Neuronal stem cell (in vitro differentiated cells): ENCODE measurements around the gene CYP4F11.

Experiments used
- DNase-seq: peaks from one replicate; pipeline ENCODE4 v3.0.0-alpha.2; 2013; ENCODE audit warnings: low spot score
- H2AFZ ChIP-seq: one replicate; pipeline ENCODE4 v1.6.1; 2013; ENCODE audit warnings: mild to moderate bottlenecking, low read length, inconsistent platforms
- H2AK5ac ChIP-seq: 2 replicates; pipeline ENCODE4 v1.6.1; 2013; ENCODE audit warnings: low read depth, mild to moderate bottlenecking, inconsistent platforms, low read length, moderate library complexity, mixed read lengths
- H2BK120ac ChIP-seq: 2 replicates; pipeline ENCODE4 v1.6.1; 2013; ENCODE audit warnings: low read depth, mild to moderate bottlenecking, inconsistent platforms, low read length, moderate library complexity, mixed read lengths
- H2BK12ac ChIP-seq: one replicate; pipeline ENCODE4 v1.6.1; 2013; ENCODE audit warnings: low read length, inconsistent platforms
- H2BK15ac ChIP-seq: 2 replicates; pipeline ENCODE4 v1.6.1; 2013; ENCODE audit warnings: mild to moderate bottlenecking, low read length, inconsistent platforms, mixed read lengths
- H2BK5ac ChIP-seq: one replicate; pipeline ENCODE4 v1.6.1; 2013; ENCODE audit warnings: inconsistent platforms, mild to moderate bottlenecking, low read length, moderate library complexity
- H3K14ac ChIP-seq: one replicate; pipeline ENCODE4 v1.6.1; 2013; ENCODE audit warnings: low read length, inconsistent platforms
- H3K18ac ChIP-seq: 2 replicates; pipeline ENCODE4 v1.6.1; 2013; ENCODE audit warnings: low read length, inconsistent platforms
- H3K23ac ChIP-seq: 2 replicates; pipeline ENCODE4 v1.6.1; 2013; ENCODE audit warnings: low read depth, mild to moderate bottlenecking, mixed read lengths, low read length, inconsistent platforms; ENCODE audit not compliant: poor library complexity
- H3K27ac ChIP-seq: replicated peaks from 3 replicates; pipeline ENCODE4 v1.5.1; 2013; ENCODE audit warnings: low read length, inconsistent platforms
- H3K27me3 ChIP-seq, 3 experiments: 2 replicates each; pipeline ENCODE4 v1.6.1; 2013; ENCODE audit warnings: low read length in 3 of 3, mild to moderate bottlenecking in 2 of 3, inconsistent platforms in 1 of 3, low read depth in 1 of 3, mixed read lengths in 1 of 3, moderate library complexity in 1 of 3; ENCODE audit not compliant: control insufficient read depth in 3 of 3, insufficient read depth in 3 of 3
- H3K36me3 ChIP-seq, 2 donors: replicated peaks in 1 of 2; 2 replicates each; pipeline ENCODE4 v1.6.1; 2013; ENCODE audit warnings: low read length in 2 of 2; ENCODE audit not compliant: control insufficient read depth in 2 of 2, insufficient read depth in 2 of 2
- H3K4ac ChIP-seq: 2 replicates; pipeline ENCODE4 v1.6.1; 2013; ENCODE audit warnings: inconsistent platforms, mild to moderate bottlenecking, low read length, moderate library complexity
- H3K4me1 ChIP-seq, 2 donors: 1 replicate in 1 of 2; 2 replicates in 1 of 2; pipeline ENCODE4 v1.6.1; 2013; ENCODE audit warnings: low read length in 2 of 2, low read depth in 1 of 2; ENCODE audit not compliant: control insufficient read depth in 2 of 2, insufficient read depth in 1 of 2
- H3K4me2 ChIP-seq: one replicate; pipeline ENCODE4 v1.6.1; 2013; ENCODE audit warnings: mild to moderate bottlenecking, low read length, inconsistent platforms; ENCODE audit not compliant: insufficient read depth, poor library complexity, severe bottlenecking
- H3K4me3 ChIP-seq, 2 donors: 2 replicates each; pipeline ENCODE4 v1.5.1; 2013; ENCODE audit warnings: low read length in 2 of 2, mild to moderate bottlenecking in 2 of 2, inconsistent platforms in 1 of 2, moderate library complexity in 1 of 2
- H3K79me1 ChIP-seq: one replicate; pipeline ENCODE4 v1.6.1; 2013; ENCODE audit warnings: low read depth, mild to moderate bottlenecking, inconsistent platforms, low read length, moderate library complexity
- H3K9ac ChIP-seq: one replicate; pipeline ENCODE4 v1.6.1; 2013; ENCODE audit warnings: mild to moderate bottlenecking, low read depth, low read length, inconsistent platforms; ENCODE audit not compliant: poor library complexity
- H3K9me3 ChIP-seq, 2 donors: replicated peaks in 1 of 2; 2 replicates each; pipeline versions ENCODE3 to v1.6.1; 2013; ENCODE audit warnings: low read length in 2 of 2, mild to moderate bottlenecking in 2 of 2, inconsistent platforms in 1 of 2, low read depth in 1 of 2, mixed read lengths in 1 of 2, moderate library complexity in 1 of 2; ENCODE audit not compliant: control insufficient read depth in 2 of 2, insufficient read depth in 1 of 2
- H4K8ac ChIP-seq: one replicate; pipeline ENCODE4 v1.6.1; 2013; ENCODE audit warnings: low read depth, mild to moderate bottlenecking, inconsistent platforms, low read length, moderate library complexity
- H4K91ac ChIP-seq: one replicate; pipeline ENCODE4 v1.6.1; 2013; ENCODE audit warnings: low read length, low read depth, mild to moderate bottlenecking, inconsistent platforms; ENCODE audit not compliant: poor library complexity
- WGBS, 2 donors: extraction: QIAGEN DNeasy Blood & Tissue Kit; methylation state at CpG; one replicate each; pipeline ENCODE4 v1.1.7; 2013; ENCODE audit warnings: missing lambda C conversion rate in 2 of 2, mixed read lengths in 1 of 2; ENCODE audit not compliant: insufficient read length in 2 of 2, insufficient replicate concordance in 1 of 2; ENCODE audit errors: extremely low coverage in 2 of 2; 5-methylcytosine and 5-hydroxymethylcytosine counted together

The CYP4F11 gene

DNA sequence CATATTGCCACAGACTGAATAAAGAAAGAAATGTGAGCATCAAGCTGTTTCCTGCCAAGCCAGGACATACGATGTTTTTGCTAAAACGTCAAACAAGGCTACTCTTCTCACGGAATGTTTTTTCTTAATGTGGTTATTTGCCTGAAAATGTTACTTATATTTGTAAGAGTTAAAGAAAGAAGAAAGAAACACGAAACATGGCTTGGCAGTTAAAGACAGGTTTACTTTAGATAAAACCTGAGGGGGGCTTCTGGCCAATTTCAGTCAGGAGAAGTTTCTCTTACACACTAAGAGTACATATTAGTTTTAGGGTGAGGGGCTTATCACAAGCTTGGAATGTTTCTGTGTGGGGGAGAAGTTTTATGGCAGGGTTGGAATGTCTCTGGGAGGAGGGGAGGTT, 10.1 kb upstream of the CYP4F11 start:
- Histone ChIP-seq H3K4me3 (no peak overlapping the region), H3K79me1 (no peaks in the 10 kb centered on the region), H2AFZ (no peak overlapping the region), H3K23ac (no peak overlapping the region), H3K27me3 (no peaks in the 10 kb centered on the region), H3K4me1 (no peaks in the 10 kb centered on the region), H2BK15ac (no peak overlapping the region), H4K8ac (no peak overlapping the region), H2BK5ac (no peak overlapping the region), H2BK12ac (no peak overlapping the region), H3K36me3 (no peaks in the 10 kb centered on the region), H3K4me2 (no peak overlapping the region), H3K9me3 (peaks cover 0 to 23% of the 10 kb centered on the region in 2 donors), H3K4ac (no peak overlapping the region), H3K9ac (no peak overlapping the region), H3K14ac (no peak overlapping the region), H3K27ac (no peak overlapping the region), H3K18ac (no peak overlapping the region), H2BK120ac (no peak overlapping the region), H4K91ac (no peak overlapping the region), H2AK5ac (no peak overlapping the region)
- no peak for DNase-seq
- WGBS, 2 donors, result no CpG with 5 or more reads among the region's 4 CpGs

- no peak overlapping the region for H4K91ac ChIP-seq
- H3K4me3 ChIP-seq, result peak overlapping the region in 1 of 2 donors; percentile 63
- no peak overlapping the region for H3K4me2 ChIP-seq
- H3K36me3 ChIP-seq, result no peaks in the 10 kb centered on the region
- no peak overlapping the region for H3K23ac ChIP-seq
- no peak overlapping the region for H2BK5ac ChIP-seq
- no peaks in the 10 kb centered on the region for H3K79me1 ChIP-seq
- no peak overlapping the region for H2BK120ac ChIP-seq
- peaks cover 3 to 34% of the 10 kb centered on the region in 2 donors for H3K9me3 ChIP-seq
- H2AFZ ChIP-seq, result no peak overlapping the region
- peaks cover 0 to 14% (median 0%) of the 10 kb centered on the region in 3 experiments for H3K27me3 ChIP-seq
- H3K9ac ChIP-seq, result no peak overlapping the region
- H3K14ac ChIP-seq, result no peak overlapping the region
- H3K4me1 ChIP-seq, result no peaks in the 10 kb centered on the region
- H4K8ac ChIP-seq, result no peak overlapping the region
- no peak overlapping the region for H2AK5ac ChIP-seq
- WGBS, 2 donors, result no CpG with 5 or more reads among the region's 2 CpGs
- H2BK15ac ChIP-seq, result no peak overlapping the region
- DNase-seq, result no peak
- H3K18ac ChIP-seq, result no peak overlapping the region
- no peak overlapping the region for H3K4ac ChIP-seq
- no peak overlapping the region for H3K27ac ChIP-seq
- H2BK12ac ChIP-seq, result no peak overlapping the region
Measured at GRCh38 chr19:15937771-15938170, 3.4 kb upstream of the CYP4F11 start.

DNA sequence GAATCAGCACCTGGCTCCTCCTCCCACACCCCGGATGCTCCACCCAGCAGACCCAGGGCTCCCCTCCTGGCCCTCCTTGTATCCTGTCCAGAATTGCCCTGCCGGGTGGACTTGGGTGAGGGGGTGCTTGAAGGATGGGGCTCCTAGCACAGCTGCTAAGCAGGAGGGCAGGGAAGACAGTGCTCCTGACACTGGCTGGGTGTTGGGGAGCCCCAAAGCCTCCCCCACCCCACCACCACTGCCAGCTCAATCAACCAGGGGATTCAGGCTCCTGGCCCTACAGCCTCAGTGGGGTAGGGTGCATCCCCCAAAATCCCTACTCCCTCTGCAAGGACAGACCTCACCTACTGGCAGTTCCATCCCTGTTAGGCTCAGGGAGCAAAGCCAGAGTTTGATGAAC, 2.6 kb upstream of the CYP4F11 start:
- Histone ChIP-seq H3K4me3 (no peak overlapping the region), H2AK5ac (no peak overlapping the region), H3K9ac (no peak overlapping the region), H3K4ac (no peak overlapping the region), H3K14ac (no peak overlapping the region), H3K18ac (no peak overlapping the region), H2BK5ac (no peak overlapping the region), H3K23ac (no peak overlapping the region), H2BK12ac (no peak overlapping the region), H4K8ac (no peak overlapping the region), H3K27me3 (peaks cover 0 to 14% (median 0%) of the 10 kb centered on the region in 3 experiments), H2BK15ac (no peak overlapping the region), H3K4me1 (no peaks in the 10 kb centered on the region), H3K9me3 (peaks cover 3 to 34% of the 10 kb centered on the region in 2 donors), H4K91ac (no peak overlapping the region), H3K27ac (no peak overlapping the region), H2BK120ac (no peak overlapping the region), H3K79me1 (no peaks in the 10 kb centered on the region), H3K4me2 (no peak overlapping the region), H2AFZ (no peak overlapping the region), H3K36me3 (no peaks in the 10 kb centered on the region)
- no CpG with 5 or more reads among the region's 2 CpGs for WGBS, 2 donors
- no peak for DNase-seq

GRCh38 chr19:15936173-15936572, 1.8 kb upstream of the CYP4F11 start:
- no peak overlapping the region for H3K4ac ChIP-seq
- H2BK120ac ChIP-seq, result no peak overlapping the region
- H2BK15ac ChIP-seq, result no peak overlapping the region
- no peak overlapping the region for H3K4me2 ChIP-seq
- no peaks in the 10 kb centered on the region for H3K36me3 ChIP-seq
- H3K79me1 ChIP-seq, result no peaks in the 10 kb centered on the region
- H3K27ac ChIP-seq, result no peak overlapping the region
- no peak overlapping the region for H3K4me3 ChIP-seq
- no peak overlapping the region for H2AFZ ChIP-seq
- no peak for DNase-seq
- no peak overlapping the region for H3K23ac ChIP-seq
- H2AK5ac ChIP-seq, result no peak overlapping the region
- no CpG with 5 or more reads among the region's 3 CpGs for WGBS, 2 donors
- H2BK12ac ChIP-seq, result no peak overlapping the region
- peaks cover 0 to 14% (median 0%) of the 10 kb centered on the region in 3 experiments for H3K27me3 ChIP-seq
- H3K18ac ChIP-seq, result no peak overlapping the region
- no peak overlapping the region for H2BK5ac ChIP-seq
- H3K9me3 ChIP-seq, result peaks cover 3 to 35% of the 10 kb centered on the region in 2 donors
- H4K91ac ChIP-seq, result no peak overlapping the region
- H4K8ac ChIP-seq, result no peak overlapping the region
- no peaks in the 10 kb centered on the region for H3K4me1 ChIP-seq
- H3K9ac ChIP-seq, result no peak overlapping the region
- no peak overlapping the region for H3K14ac ChIP-seq
